CD4-positive, alpha-beta T cell treated with Interleukin-15 for 1 hour (primary cell): ENCODE results near the gene PANK2.
A peak's percentile ranks its signal among the peaks of the same experiment; 100 is the strongest.
"Not testable (repeated sequence)": the region's sequence is repeated elsewhere in the genome, so short reads cannot be mapped to it uniquely, and the experiment has no call there.

Experiments used
- DNase-seq: peaks from one replicate; pipeline ENCODE4 v3.0.0-alpha.2; 2020

Gene PANK2

GRCh38 chr20:3888622-3889488 lies at the start of gene PANK2:
PANK2 (plus strand) TSS chr20:3889387.
- DNase-seq: peak; percentile 96

GRCh38 chr20:3840201-3840600 lies 49.0 kb upstream of the PANK2 start:
- DNase-seq: not testable (repeated sequence)

GRCh38 chr20:3842348-3842930 lies 46.7 kb upstream of the PANK2 start:
- no peak for DNase-seq

DNA sequence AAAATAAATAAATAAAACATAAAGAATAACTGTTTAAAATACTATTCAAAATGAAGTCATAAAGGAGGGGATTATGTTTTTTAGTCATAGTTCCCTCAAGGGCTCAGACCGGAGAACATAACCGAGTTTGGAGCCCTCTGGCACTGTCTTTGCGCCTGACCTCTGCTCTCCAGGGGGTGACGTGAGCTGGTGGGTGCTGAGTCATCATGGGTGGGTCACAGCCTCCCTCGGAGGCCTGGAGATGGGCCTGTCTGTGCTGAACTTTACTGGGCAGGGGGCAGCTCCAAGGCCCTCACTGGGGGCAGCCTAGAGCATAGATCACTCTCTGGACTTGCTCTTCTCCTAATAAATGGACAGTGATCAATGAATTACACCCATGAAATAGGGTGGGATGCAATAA lies 45.7 kb upstream of the PANK2 start:
- DNase-seq: no peak

DNA sequence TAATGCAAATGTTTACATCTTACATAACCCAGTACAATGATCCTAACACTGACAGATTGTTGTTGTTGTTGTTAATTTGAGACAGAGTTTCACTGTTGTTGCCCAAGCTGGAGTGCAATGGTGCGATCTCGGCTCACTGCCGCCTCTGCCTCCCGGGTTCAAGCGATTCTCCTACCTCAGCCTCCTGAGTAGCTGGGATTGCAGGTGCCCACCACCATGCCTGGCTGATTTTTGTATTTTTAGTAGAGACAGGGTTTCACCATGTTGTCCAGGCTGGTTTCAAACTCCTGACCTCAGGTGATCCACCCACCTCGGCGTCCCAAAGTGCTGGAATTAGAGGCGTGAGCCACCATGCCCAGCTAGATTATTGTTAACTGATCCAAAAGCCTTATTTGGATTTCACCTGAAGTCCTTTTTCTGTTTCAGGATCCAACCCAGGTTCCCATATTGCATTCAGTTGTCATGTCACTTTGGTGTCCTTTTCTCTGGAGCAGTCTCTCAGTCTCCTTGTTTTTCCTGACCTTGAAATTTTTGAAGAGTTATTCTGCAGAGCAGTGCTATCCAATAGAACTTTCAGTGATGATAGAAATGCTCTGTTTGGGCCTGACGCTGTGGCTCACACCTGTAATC lies 45.1 kb upstream of the PANK2 start:
- DNase-seq: not testable (repeated sequence)

DNA sequence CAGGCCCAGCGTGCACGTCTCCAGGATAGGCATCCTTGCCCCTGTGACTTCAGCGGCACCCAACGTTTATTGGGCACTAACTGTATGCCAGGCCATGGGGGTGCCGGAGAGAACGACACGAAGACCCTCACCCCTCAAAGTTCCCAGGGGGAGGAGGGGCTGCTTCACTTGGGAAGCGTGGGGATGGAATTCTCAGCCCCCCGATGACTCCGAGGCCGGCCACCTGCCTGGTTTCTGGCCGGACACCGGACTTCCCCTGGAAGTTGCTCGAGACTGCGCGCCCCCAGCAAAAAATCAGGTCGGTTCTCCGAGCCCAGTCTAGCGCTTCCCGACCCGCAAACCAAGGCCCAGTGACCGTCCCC lies 42.8 kb upstream of the PANK2 start:
- no peak for DNase-seq

- DNase-seq: peak; percentile 83
These were observed 42.3 kb upstream of the PANK2 start, which contains the start of gene MAVS for GRCh38 chr20:3846740-3847428. MAVS (plus strand) TSS chr20:3846834; CDS start chr20:3854625, 7,791 bp downstream.

- DNase-seq: no peak
These were observed 41.7 kb upstream of the PANK2 start for GRCh38 chr20:3847429-3847940.

- DNase-seq: no peak
These were observed 40.6 kb upstream of the PANK2 start for GRCh38 chr20:3848565-3848964.

GRCh38 chr20:3854462-3854871 lies 34.7 kb upstream of the PANK2 start:
- no peak for DNase-seq

GRCh38 chr20:3857405-3857804 lies 31.8 kb upstream of the PANK2 start:
- no peak for DNase-seq

- no peak for DNase-seq
These were observed 30.5 kb upstream of the PANK2 start for GRCh38 chr20:3858689-3859088.

DNA sequence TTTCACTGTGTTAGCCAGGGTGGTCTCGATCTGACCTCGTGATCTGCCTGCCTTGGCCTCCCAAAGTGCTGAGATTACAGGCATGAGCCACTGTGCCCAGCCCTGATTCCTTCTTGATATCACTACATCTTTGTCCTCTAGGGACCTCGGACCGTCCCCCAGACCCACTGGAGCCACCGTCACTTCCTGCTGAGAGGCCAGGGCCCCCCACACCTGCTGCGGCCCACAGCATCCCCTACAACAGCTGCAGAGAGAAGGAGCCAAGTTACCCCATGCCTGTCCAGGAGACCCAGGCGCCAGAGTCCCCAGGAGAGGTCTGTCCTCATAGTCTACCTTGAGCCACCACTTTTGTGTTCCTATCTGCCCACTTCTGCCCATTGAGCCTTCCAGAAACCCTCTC lies 28.0 kb upstream of the PANK2 start:
- no peak for DNase-seq

- no peak for DNase-seq
These were observed 26.9 kb upstream of the PANK2 start for GRCh38 chr20:3862333-3862732.

DNA sequence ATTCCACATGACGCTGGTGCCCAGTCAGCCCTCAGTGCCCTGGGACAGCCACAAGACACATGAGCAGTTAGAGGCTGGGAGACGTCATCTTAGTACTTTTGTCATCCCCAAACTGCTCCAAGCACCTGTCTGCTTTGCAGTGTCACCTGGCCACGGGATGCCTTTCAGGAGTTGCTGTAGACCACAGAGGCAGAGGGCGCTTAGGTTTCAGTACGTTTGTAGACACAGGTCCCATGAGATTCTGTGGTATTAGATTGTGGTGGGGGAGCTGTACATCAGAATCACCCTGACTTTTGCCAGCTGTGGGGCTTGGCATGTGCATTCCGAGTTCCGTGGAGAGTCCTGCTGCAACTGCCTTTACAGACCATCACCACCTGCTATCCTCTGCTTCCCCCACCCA lies 25.9 kb upstream of the PANK2 start:
- no peak for DNase-seq

GRCh38 chr20:3864518-3864917 lies 24.7 kb upstream of the PANK2 start:
- DNase-seq: no peak

DNA sequence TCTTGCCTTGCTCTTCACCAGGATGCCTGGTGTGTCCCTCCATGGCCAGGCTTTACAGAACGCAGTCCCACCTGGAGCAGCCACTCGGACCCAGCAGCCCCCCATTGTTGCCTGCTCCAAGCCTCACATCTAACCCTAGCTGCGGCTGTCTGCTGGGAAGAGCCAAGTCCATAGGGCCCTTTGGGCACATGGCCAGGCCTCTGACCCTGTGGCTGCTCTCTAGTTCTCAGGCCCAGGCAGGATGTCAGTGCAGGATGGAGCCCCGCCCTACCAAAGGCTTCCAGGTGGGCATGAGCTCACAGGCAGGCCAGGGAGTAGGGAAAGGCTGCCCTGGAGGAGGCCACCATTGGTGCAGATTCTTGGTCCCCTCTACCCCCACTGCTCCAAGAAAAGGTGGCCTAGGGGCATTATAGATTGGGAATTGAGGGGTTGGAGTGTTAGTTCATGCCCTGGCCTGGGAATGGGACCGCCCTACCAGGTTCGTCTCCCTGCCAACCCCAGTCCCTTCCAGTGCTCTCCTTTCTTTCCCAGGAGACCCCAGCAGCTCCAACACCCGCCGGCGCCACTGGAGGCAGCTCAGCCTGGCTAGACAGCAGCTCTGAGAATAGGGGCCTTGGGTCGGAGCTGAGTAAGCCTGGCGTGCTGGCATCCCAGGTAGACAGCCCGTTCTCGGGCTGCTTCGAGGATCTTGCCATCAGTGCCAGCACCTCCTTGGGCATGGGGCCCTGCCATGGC lies 23.9 kb upstream of the PANK2 start:
- DNase-seq: no peak

DNA sequence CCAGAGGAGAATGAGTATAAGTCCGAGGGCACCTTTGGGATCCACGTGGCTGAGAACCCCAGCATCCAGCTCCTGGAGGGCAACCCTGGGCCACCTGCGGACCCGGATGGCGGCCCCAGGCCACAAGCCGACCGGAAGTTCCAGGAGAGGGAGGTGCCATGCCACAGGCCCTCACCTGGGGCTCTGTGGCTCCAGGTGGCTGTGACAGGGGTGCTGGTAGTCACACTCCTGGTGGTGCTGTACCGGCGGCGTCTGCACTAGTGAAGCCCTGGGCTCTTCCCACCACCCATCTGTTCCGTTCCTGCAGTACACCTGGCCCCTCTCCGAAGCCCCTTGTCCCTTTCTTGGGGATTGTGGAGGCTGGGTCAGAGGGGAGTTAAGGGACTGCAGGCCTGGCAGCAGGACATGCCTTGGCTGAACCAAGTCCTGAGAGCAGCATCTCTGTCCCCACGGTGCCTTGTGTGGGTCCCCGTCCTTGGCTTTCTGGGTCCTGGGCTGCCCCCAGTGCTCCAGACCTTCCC lies 23.2 kb upstream of the PANK2 start:
- DNase-seq: no peak

DNA sequence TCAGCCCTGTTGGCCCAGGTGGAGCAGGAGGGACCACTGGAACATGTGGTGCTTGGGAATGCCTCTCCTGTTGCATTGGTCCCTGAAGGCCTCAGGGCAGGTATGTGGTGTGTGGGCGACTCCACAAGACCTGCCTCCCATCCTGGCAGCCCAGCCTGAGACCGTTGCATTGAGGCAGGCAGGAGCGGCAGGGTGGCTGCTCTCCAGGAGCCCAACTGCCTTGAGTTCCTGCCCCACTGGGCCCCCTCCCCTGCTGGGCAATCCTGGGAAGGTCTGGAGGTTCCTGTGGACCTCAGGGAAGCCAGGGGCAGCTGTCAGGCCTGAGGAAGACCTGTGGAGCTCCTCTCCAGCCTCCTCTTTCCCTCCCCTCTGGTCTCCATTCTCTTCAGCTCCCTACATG lies 22.7 kb upstream of the PANK2 start:
- DNase-seq: no peak

DNA sequence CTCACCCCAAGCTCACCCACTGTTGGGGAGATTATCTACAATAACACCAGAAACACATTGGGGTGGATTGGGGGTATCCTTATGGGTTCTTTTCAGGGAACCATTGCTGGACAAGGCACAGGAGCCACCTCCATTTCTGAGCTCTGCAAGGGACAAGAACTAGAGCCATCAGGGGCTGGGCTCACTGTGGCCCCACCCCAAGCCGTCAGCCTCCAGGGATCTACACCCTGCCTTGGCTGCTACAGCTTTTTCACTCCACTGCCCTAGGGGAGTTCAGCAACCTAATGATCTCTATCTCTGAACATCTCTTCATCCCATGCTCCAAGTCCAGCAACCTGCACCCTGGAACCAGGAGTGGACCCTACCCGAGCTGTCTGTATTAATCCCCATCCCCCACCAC lies 21.4 kb upstream of the PANK2 start:
- no peak for DNase-seq

DNA sequence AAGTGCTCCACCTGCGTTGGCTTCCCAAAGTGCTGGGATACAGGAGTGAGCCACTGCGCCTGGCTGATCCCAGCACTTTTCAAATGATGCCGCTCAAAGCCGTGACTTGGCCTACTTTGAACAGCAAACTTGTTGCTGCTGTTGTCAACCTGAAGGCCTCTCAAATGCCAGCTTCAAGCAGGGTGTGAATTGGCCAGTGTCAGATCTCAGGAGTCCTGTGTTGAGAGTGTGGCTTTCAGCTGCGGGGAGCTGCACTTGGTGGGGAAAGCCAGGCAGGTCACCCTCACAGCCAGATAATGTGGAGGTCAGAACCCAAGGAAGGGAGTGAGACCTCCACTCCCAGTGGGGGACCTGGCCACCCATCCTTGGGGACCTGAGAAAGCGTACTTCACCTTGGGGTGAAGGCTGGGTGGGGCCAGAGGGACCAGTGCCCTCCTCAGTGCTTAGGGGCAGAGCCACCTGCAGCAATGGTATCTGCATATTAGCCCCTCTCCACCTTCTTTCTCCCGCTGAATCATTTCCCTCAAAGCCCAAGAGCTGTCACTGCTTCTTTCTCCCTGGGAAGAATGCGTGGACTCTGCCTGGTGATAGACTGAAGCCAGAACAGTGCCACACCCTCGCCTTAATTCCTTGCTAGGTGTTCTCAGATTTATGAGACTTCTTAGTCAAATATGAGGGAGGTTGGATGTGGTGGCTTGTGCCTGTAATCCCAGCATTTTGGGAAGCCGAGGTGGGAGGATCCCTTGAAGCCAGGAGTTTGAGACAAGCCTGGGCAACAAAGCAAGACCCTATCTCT lies 19.1 kb upstream of the PANK2 start:
- no peak for DNase-seq
